Progenitor cell of endocrine pancreas (in vitro differentiated cells): ENCODE measurements around the gene ALDH1L2. TPM values are rescaled to one million over a fixed set of nuclear protein-coding genes. Genes with fewer than 3 reads are reported as not detected.

Source experiments
- DNase-seq: peaks from one replicate; pipeline ENCODE4 v3.0.0; 2021; ENCODE audit warnings: low spot score; ENCODE audit not compliant: unreplicated experiment
- H3K27ac Mint-ChIP-seq: 2 replicates; pipeline ENCODE4 v1.8.0; 2021; ENCODE audit warnings: mild to moderate bottlenecking, moderate library complexity, mixed read lengths
- H3K27me3 Mint-ChIP-seq: 2 replicates; pipeline ENCODE4 v1.8.0; 2021; ENCODE audit warnings: mixed read lengths
- H3K36me3 Mint-ChIP-seq: 2 replicates; pipeline ENCODE4 v1.8.0; 2022; ENCODE audit warnings: mixed read lengths; ENCODE audit not compliant: insufficient read depth
- H3K4me1 Mint-ChIP-seq: 2 replicates; pipeline ENCODE4 v1.8.0; 2021; ENCODE audit warnings: low read depth, mixed read lengths
- H3K4me3 Mint-ChIP-seq: 2 replicates; pipeline ENCODE4 v1.8.0; 2021; ENCODE audit warnings: low read depth, mild to moderate bottlenecking, moderate library complexity, mixed read lengths
- H3K9me3 Mint-ChIP-seq: 2 replicates; pipeline ENCODE4 v1.8.0; 2021; ENCODE audit warnings: low read depth, mixed read lengths
- CTCF ChIP-seq: fragments of 200-600 bp; sonication (generic); IDR thresholded peaks from one replicate; pipeline ENCODE4 v1.5.0; 2021; ENCODE audit warnings: antibody characterized with exemption, mild to moderate bottlenecking; ENCODE audit not compliant: unreplicated experiment
- total RNA-seq: library from RNA; stranded (reverse); gene quantifications from 2 replicates; pipeline ENCODE4 v1.2.1, GENCODE V29; 2021

The ALDH1L2 gene
- total RNA-seq, 1 donor from 2014 or later = 0.69 TPM

- no peaks in the 10 kb centered on the region for H3K9me3 Mint-ChIP-seq
- DNase-seq = no peak
- H3K27ac Mint-ChIP-seq = no peak overlapping the region
- H3K27me3 Mint-ChIP-seq = no peaks in the 10 kb centered on the region
- peaks cover 6% of the 10 kb centered on the region for H3K4me1 Mint-ChIP-seq
- H3K4me3 Mint-ChIP-seq = no peak overlapping the region
- no peak for TF ChIP-seq CTCF
- H3K36me3 Mint-ChIP-seq = peaks cover 1% of the 10 kb centered on the region
Measured at GRCh38 chr12:105032703-105033357, 51.4 kb downstream of the ALDH1L2 start.

GRCh38 chr12:105030820-105031807 lies 53.1 kb downstream of the ALDH1L2 start:
- Mint-ChIP-seq H3K27me3 (no peaks in the 10 kb centered on the region), H3K9me3 (no peaks in the 10 kb centered on the region), H3K36me3 (peaks cover 1% of the 10 kb centered on the region), H3K4me1 (peaks cover 7% of the 10 kb centered on the region), H3K4me3 (no peak overlapping the region), H3K27ac (no peak overlapping the region)
- TF ChIP-seq CTCF = no peak
- DNase-seq = no peak

- no peak for DNase-seq
- Mint-ChIP-seq H3K27me3 (no peaks in the 10 kb centered on the region), H3K36me3 (no peaks in the 10 kb centered on the region), H3K9me3 (no peaks in the 10 kb centered on the region), H3K4me1 (peaks cover 25% of the 10 kb centered on the region), H3K27ac (no peak overlapping the region), H3K4me3 (no peak overlapping the region)
- no peak for TF ChIP-seq CTCF
Measured at GRCh38 chr12:105026411-105026810, 57.8 kb downstream of the ALDH1L2 start.

- no peak for TF ChIP-seq CTCF
- H3K4me1 Mint-ChIP-seq = peaks cover 23% of the 10 kb centered on the region
- no peaks in the 10 kb centered on the region for H3K9me3 Mint-ChIP-seq
- H3K27ac Mint-ChIP-seq = no peak overlapping the region
- no peaks in the 10 kb centered on the region for H3K27me3 Mint-ChIP-seq
- DNase-seq = no peak
- no peaks in the 10 kb centered on the region for H3K36me3 Mint-ChIP-seq
- no peak overlapping the region for H3K4me3 Mint-ChIP-seq
Measured at GRCh38 chr12:105025890-105026289, 58.4 kb downstream of the ALDH1L2 start.

GRCh38 chr12:105024928-105025327 lies 59.3 kb downstream of the ALDH1L2 start:
- H3K9me3 Mint-ChIP-seq = no peaks in the 10 kb centered on the region
- no peaks in the 10 kb centered on the region for H3K36me3 Mint-ChIP-seq
- peak overlapping the region; percentile 84 for H3K27ac Mint-ChIP-seq
- H3K27me3 Mint-ChIP-seq = no peaks in the 10 kb centered on the region
- no peak for TF ChIP-seq CTCF
- H3K4me3 Mint-ChIP-seq = no peak overlapping the region
- no peak for DNase-seq
- H3K4me1 Mint-ChIP-seq = peaks cover 30% of the 10 kb centered on the region
